Neural cell (in vitro differentiated cells): ENCODE results near the gene SLC5A8.

Experiments used
- CTCF ChIP-seq: fragments of 450-650 bp; IDR thresholded peaks from 2 replicates; pipeline ENCODE4 v1.5.1; 2014; ENCODE audit warnings: antibody characterized with exemption, mild to moderate bottlenecking, moderate library complexity; ENCODE audit not compliant: poor library complexity, severe bottlenecking
- EP300 ChIP-seq: fragments of 450-650 bp; conservative IDR thresholded peaks from 2 replicates; pipeline ENCODE4 v1.6.1; 2014; ENCODE audit warnings: antibody characterized with exemption, mild to moderate bottlenecking, moderate library complexity; ENCODE audit not compliant: poor library complexity, severe bottlenecking
- EZH2 ChIP-seq: fragments of 200-600, 300-800 bp; shearing (Covaris generic), sonication (generic); IDR thresholded peaks from 2 replicates; pipeline ENCODE4 v1.6.1; 2014; ENCODE audit warnings: antibody characterized with exemption, low read length, borderline replicate concordance, mild to moderate bottlenecking; ENCODE audit not compliant: insufficient read depth, poor library complexity, severe bottlenecking
- MXI1 ChIP-seq: fragments of 450-650 bp; conservative IDR thresholded peaks from 2 replicates; pipeline ENCODE4 v1.6.1; 2014; ENCODE audit warnings: antibody characterized with exemption, mild to moderate bottlenecking; ENCODE audit not compliant: poor library complexity, severe bottlenecking
- POLR2AphosphoS5 ChIP-seq: IDR thresholded peaks from 2 replicates; pipeline ENCODE4 v1.6.1; 2012
- RAD21 ChIP-seq: fragments of 450-650 bp; conservative IDR thresholded peaks from 2 replicates; pipeline ENCODE4 v1.6.1; 2014; ENCODE audit warnings: antibody characterized with exemption, mild to moderate bottlenecking, moderate library complexity
- SMC3 ChIP-seq: fragments of 450-650 bp; conservative IDR thresholded peaks from 2 replicates; pipeline ENCODE4 v1.6.1; 2014; ENCODE audit warnings: antibody characterized with exemption, mild to moderate bottlenecking, moderate library complexity; ENCODE audit not compliant: poor library complexity
- TAF1 ChIP-seq: IDR thresholded peaks from 2 replicates; pipeline ENCODE4 v1.6.1; 2012; ENCODE audit warnings: low read depth
- TF ChIP-seq, protein P1 (sequence below): IDR thresholded peaks from 2 replicates; pipeline ENCODE4 v1.6.1; 2012; ENCODE audit warnings: borderline replicate concordance

DNA sequence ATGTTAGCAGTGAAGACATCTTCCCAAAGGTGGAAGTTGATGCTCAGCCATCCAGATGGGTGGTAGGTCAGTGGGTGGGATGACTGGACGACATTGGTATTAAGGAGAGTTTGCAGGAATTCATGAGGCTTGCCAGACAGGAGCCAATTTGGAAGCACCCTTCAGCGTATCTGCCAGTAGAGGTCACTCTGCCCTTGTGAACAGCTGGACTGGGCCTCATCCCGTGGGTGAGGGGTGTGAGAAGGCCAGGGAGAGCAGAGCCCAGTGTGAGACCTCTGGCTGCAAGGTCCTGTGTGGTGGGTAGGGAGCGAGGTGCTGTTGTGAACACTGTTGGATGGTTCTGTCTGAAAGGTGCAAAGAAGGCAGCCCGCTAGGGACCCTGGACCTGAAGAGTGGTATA lies 37.7 kb downstream of the SLC5A8 start:
- no peak for TF ChIP-seq CTCF
- TF ChIP-seq, protein P1, sequence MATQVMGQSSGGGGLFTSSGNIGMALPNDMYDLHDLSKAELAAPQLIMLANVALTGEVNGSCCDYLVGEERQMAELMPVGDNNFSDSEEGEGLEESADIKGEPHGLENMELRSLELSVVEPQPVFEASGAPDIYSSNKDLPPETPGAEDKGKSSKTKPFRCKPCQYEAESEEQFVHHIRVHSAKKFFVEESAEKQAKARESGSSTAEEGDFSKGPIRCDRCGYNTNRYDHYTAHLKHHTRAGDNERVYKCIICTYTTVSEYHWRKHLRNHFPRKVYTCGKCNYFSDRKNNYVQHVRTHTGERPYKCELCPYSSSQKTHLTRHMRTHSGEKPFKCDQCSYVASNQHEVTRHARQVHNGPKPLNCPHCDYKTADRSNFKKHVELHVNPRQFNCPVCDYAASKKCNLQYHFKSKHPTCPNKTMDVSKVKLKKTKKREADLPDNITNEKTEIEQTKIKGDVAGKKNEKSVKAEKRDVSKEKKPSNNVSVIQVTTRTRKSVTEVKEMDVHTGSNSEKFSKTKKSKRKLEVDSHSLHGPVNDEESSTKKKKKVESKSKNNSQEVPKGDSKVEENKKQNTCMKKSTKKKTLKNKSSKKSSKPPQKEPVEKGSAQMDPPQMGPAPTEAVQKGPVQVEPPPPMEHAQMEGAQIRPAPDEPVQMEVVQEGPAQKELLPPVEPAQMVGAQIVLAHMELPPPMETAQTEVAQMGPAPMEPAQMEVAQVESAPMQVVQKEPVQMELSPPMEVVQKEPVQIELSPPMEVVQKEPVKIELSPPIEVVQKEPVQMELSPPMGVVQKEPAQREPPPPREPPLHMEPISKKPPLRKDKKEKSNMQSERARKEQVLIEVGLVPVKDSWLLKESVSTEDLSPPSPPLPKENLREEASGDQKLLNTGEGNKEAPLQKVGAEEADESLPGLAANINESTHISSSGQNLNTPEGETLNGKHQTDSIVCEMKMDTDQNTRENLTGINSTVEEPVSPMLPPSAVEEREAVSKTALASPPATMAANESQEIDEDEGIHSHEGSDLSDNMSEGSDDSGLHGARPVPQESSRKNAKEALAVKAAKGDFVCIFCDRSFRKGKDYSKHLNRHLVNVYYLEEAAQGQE = no peak
- no peak for TF ChIP-seq TAF1
- TF ChIP-seq EP300 = no peak
- no peak for TF ChIP-seq EZH2
- TF ChIP-seq SMC3 = no peak
- TF ChIP-seq POLR2AphosphoS5 = no peak
- no peak for TF ChIP-seq RAD21
- no peak for TF ChIP-seq MXI1
